Natural killer cell (primary cell): ENCODE results near the gene DPP7. TPM values are rescaled to one million over a fixed set of nuclear protein-coding genes. Genes with fewer than 3 reads are reported as not detected.

Experiments used
- ATAC-seq, 3 donors: fragments of 150-1000 bp in 2 of 3; fragments of 200-7000 bp in 1 of 3; cut with Tn5 transposase; 1 replicate in 1 of 3; 2 replicates in 2 of 3; pipeline ENCODE4 v1.10.0; 2021; ENCODE audit warnings: mild to moderate bottlenecking in 2 of 3, moderate library complexity in 2 of 3
- DNase-seq, 2 donors: peaks; one replicate each; pipeline versions ENCODE4 v3.0.0 to v3.0.0-alpha.2; 2013 to 2021; ENCODE audit warnings: mixed read lengths in 1 of 2
- H3K27ac ChIP-seq: one replicate; pipeline ENCODE4 v1.5.1; 2013; ENCODE audit warnings: mild to moderate bottlenecking, low read length
- H3K27me3 ChIP-seq: one replicate; pipeline ENCODE4 v1.6.1; 2013; ENCODE audit warnings: low read length; ENCODE audit not compliant: control insufficient read depth, insufficient read depth
- H3K36me3 ChIP-seq: one replicate; pipeline ENCODE4 v1.6.1; 2013; ENCODE audit warnings: low read length; ENCODE audit not compliant: control insufficient read depth, insufficient read depth
- H3K4me1 ChIP-seq: one replicate; pipeline ENCODE4 v1.6.1; 2013; ENCODE audit warnings: low read length; ENCODE audit not compliant: control insufficient read depth, insufficient read depth
- H3K4me3 ChIP-seq: one replicate; pipeline ENCODE4 v1.5.1; 2013; ENCODE audit warnings: low read length
- H3K9me3 ChIP-seq: one replicate; pipeline ENCODE4 v1.6.1; 2013; ENCODE audit warnings: low read length; ENCODE audit not compliant: control insufficient read depth, insufficient read depth
- H3K27ac Mint-ChIP-seq, 2 donors: one replicate each; pipeline ENCODE4 v1.8.0; 2022; ENCODE audit warnings: mild to moderate bottlenecking in 2 of 2, mixed read lengths in 2 of 2, moderate library complexity in 1 of 2
- H3K27me3 Mint-ChIP-seq, 2 donors: one replicate each; pipeline ENCODE4 v1.8.0; 2022; ENCODE audit warnings: low read depth in 2 of 2, mixed read lengths in 2 of 2
- H3K36me3 Mint-ChIP-seq: one replicate; pipeline ENCODE4 v1.8.0; 2022; ENCODE audit warnings: mixed read lengths
- H3K4me1 Mint-ChIP-seq, 2 donors: one replicate each; pipeline ENCODE4 v1.8.0; 2022; ENCODE audit warnings: mixed read lengths in 2 of 2
- H3K4me3 Mint-ChIP-seq: one replicate; pipeline ENCODE4 v1.8.0; 2022; ENCODE audit warnings: mild to moderate bottlenecking, moderate library complexity, mixed read lengths
- H3K9me3 Mint-ChIP-seq, 2 donors: one replicate each; pipeline ENCODE4 v1.8.0; 2022; ENCODE audit warnings: mixed read lengths in 2 of 2
- whole genome bisulfite sequencing: methylation state at CpG from one replicate; pipeline ENCODE4 v1.1.7; 2013; ENCODE audit warnings: missing lambda C conversion rate; ENCODE audit not compliant: insufficient coverage; 5-methylcytosine and 5-hydroxymethylcytosine counted together
- intact Hi-C: fragments of 100-400 bp; cut with micrococcal nuclease; formaldehyde crosslinking; loops from one replicate; pipeline ENCODE4 v1.14.2; 2022
- total RNA-seq, 4 donors: library from RNA; stranded (reverse); fragments of 120-200 nt in 1 of 4; gene quantifications; one replicate each; pipeline versions ENCODE4 v1.2.3 to v1.2.4, GENCODE V29; 2013 to 2022
- TF ChIP-seq, protein P1 (sequence below): fragments of 200-600 bp; IDR thresholded peaks from one replicate; pipeline ENCODE4 v1.8.0; 2022; ENCODE audit warnings: antibody characterized with exemption

DPP7 gene
- total RNA-seq, 3 donors from 2014 or later (not counting 1 experiment from before 2014, with no cell fraction given), result 233 to 264 (median 251) TPM

DNA sequence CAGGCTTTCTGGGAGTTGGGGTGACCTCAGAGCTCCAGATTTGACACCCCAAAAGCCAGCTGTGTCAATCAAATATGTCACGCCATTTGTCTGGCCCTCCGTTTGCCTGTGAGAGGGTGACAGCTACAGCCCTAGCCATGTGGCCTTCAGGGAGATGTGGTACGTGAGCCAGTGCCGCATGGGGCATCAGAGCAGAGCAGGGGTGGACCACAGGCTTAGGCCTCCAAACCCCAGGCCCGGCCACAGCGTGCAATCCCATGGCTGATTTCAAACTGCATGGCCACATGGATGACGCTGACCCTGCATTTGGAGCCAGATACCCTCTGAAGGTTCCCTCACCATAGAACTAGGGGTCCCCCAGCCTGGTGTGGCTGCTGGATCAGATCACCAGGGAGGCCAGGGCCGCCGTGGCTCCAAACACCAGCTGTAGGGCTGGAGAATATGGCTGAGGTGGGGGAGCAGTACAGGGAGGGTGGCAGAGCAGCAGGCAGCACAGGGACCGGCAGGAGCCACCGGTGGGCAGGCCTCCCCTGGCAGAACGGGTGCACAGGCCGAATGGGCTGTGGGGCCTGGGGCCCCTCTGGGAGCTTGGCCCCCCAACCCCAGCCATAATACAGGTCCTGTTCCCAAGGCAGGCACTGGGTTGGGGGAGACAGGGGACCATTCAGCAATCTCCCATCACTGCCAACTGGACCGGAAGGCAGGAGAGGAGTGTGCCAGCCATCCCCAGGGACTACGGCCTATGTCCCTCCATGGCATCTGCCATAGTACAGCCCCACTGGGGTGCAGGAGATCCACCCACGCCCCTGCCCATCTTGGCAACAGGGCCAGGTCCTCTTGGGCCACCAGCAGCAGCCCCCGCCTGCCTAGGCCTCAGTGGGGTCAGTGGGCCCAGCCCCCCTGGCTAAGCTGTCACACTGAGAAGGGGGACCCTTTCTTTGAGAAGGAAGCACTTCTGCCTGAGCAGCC lies 45.7 kb downstream of the DPP7 start:
- Histone ChIP-seq H3K27ac (no peak overlapping the region), H3K36me3 (no peaks in the 10 kb centered on the region), H3K4me3 (no peak overlapping the region), H3K4me1 (peaks cover 29% of the 10 kb centered on the region), H3K27me3 (no peaks in the 10 kb centered on the region), H3K9me3 (no peaks in the 10 kb centered on the region)
- intact Hi-C loops, result no loop called here
- peak overlapping the region; percentile 37 for H3K4me3 Mint-ChIP-seq
- no peaks in the 10 kb centered on the region for H3K9me3 Mint-ChIP-seq
- ATAC-seq (no peak), DNase-seq (no peak)
- no peak overlapping the region for H3K27ac Mint-ChIP-seq
- TF ChIP-seq, protein P1, sequence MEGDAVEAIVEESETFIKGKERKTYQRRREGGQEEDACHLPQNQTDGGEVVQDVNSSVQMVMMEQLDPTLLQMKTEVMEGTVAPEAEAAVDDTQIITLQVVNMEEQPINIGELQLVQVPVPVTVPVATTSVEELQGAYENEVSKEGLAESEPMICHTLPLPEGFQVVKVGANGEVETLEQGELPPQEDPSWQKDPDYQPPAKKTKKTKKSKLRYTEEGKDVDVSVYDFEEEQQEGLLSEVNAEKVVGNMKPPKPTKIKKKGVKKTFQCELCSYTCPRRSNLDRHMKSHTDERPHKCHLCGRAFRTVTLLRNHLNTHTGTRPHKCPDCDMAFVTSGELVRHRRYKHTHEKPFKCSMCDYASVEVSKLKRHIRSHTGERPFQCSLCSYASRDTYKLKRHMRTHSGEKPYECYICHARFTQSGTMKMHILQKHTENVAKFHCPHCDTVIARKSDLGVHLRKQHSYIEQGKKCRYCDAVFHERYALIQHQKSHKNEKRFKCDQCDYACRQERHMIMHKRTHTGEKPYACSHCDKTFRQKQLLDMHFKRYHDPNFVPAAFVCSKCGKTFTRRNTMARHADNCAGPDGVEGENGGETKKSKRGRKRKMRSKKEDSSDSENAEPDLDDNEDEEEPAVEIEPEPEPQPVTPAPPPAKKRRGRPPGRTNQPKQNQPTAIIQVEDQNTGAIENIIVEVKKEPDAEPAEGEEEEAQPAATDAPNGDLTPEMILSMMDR, result no peak
- 97% methylated on average over 17 of the region's 17 CpGs for WGBS
- H3K27me3 Mint-ChIP-seq, result no peaks in the 10 kb centered on the region
- H3K4me1 Mint-ChIP-seq, result peaks cover 8 to 29% of the 10 kb centered on the region in 2 donors
- H3K36me3 Mint-ChIP-seq, result no peaks in the 10 kb centered on the region

DNA sequence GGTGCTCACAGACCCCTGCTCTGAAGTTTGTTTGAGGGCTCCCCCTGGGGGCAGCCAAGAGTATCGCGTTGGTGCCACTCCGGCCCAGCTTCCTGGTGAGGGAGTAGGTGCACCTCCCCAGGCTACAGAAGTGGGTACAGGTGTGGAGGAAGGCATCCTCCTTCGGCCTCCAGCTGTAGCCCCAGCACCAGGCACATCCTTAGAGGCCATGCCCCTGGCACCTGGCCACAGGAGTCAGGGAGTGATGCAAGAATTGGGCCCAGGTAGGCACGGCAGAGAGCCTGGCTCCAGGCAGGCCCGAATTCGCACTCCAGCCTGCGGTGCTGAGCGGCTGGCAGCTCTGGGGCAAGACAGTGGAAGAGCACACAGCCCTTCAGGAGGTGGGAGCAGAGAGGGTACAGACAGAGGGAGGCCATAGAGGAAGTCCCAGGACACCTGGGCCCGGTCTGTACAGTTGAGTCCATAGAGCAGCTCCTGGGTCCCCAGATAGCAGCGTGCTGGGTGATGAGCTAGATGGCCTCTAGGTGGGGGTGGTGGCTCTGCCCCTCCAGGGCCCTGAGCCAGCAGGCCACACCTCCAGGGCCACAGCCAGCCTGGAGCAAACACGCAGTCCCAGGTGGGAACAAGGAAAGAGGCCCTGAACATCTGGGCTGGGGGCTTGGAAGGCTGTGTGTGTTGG lies 46.5 kb downstream of the DPP7 start:
- Histone ChIP-seq H3K27me3 (no peaks in the 10 kb centered on the region), H3K4me3 (no peak overlapping the region), H3K36me3 (no peaks in the 10 kb centered on the region), H3K9me3 (no peaks in the 10 kb centered on the region), H3K27ac (no peak overlapping the region), H3K4me1 (peaks cover 30% of the 10 kb centered on the region)
- Mint-ChIP-seq H3K4me1 (peaks cover 8 to 21% of the 10 kb centered on the region in 2 donors), H3K36me3 (no peaks in the 10 kb centered on the region), H3K4me3 (peak overlapping the region; percentile 79), H3K27ac (peak overlapping the region; percentile 72 to 73), H3K27me3 (no peaks in the 10 kb centered on the region), H3K9me3 (no peaks in the 10 kb centered on the region)
- peak; percentile 76 to 94 for DNase-seq
- TF ChIP-seq, protein P1, result peak; percentile 79
- intact Hi-C loops, result no loop called here
- 59% methylated on average over 12 of the region's 12 CpGs for whole genome bisulfite sequencing
- ATAC-seq, result peak; percentile 56 to 72 (median 63)

DNA sequence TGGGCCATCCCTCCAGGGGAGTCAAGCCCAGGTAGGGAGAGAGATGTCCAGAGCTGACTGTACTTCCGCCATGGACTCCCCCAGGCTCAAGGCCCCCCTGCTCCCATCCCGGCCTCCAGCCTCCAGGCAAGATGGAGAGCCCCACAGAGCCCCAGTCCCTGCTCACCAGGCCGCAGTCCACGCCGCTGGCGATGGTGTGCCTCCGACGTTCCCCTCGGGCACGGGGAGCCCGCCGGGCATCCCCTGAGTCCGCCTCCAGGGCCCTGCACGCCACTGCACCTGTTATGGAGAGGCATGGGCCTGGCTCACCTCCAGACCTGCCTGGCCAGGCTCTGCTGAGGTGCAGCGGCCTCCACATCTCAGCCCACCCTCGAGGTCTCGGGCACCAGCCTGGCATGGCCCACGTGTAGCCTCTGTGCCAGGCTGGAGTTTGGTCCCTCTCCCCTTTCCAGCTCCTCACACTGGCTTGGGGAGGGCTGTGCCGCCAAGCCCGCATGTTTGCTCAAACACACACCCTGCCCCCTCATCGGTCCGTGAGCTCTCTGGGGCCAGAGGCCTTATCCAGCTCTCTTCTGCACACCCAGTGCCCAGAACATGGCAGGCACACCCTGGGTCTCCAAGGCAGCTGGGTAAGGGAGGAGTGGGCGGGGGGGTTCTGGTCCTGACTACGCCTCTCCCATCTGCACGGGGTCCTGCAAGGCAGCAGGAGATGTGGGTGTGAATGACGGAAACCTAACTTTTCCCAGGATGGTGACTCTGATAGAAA lies 48.3 kb downstream of the DPP7 start:
- H3K4me1 Mint-ChIP-seq, result peaks cover 8 to 19% of the 10 kb centered on the region in 2 donors
- no peak overlapping the region for H3K27ac Mint-ChIP-seq
- H3K4me1 ChIP-seq, result peaks cover 28% of the 10 kb centered on the region
- H3K27ac ChIP-seq, result no peak overlapping the region
- H3K36me3 ChIP-seq, result no peaks in the 10 kb centered on the region
- H3K4me3 ChIP-seq, result no peak overlapping the region
- DNase-seq, result no peak
- intact Hi-C loops, result no loop called here
- H3K36me3 Mint-ChIP-seq, result no peaks in the 10 kb centered on the region
- no peak for ATAC-seq
- TF ChIP-seq, protein P1, result no peak
- no peaks in the 10 kb centered on the region for H3K27me3 Mint-ChIP-seq
- H3K9me3 ChIP-seq, result no peaks in the 10 kb centered on the region
- H3K9me3 Mint-ChIP-seq, result no peaks in the 10 kb centered on the region
- no peak overlapping the region for H3K4me3 Mint-ChIP-seq
- no peaks in the 10 kb centered on the region for H3K27me3 ChIP-seq
- WGBS, result 94% methylated on average over 26 of the region's 26 CpGs
